DMS53 (cell line): ENCODE results near the gene FHOD3.

Source experiments
- DNase-seq: peaks from one replicate; lab custom pipeline; 2025; lab: John Stamatoyannopoulos, UW

Gene FHOD3

GRCh38 chr18:36296650-36297416 lies 680 bp upstream of the FHOD3 start:
- DNase-seq, result peak; percentile 91

DNA sequence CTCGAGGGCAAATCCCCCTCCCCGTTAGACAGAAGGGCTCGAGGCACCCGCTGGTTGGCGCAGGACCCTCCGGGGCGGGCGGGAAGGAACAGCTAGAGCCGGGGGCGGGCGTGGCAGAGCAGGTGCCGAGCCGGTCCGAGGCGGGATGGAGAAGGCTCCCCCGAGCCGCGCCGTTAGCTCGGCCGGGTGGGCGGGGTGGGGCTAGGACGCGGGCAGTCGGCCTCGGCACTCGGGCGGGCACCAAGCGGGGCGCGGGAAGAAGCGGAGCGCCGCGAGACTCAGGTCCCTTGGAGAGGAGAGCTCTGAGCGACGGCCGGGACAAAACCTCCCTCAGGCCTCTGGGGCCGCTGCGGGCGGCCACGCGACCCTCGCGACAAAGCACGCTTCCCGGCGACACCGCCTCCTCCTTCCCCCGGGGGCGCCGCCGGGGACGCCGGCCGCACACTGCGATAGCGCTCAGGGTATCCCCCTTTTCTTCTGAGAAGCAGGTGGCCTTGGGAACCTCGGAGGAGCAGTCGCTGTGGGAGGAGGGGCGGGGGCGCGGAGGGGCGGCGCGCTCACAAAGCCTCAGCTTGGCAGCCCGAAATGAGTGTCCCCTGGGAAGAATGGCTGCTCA lies 721 bp downstream of the FHOD3 start:
- peak; percentile 59 for DNase-seq

- no peak for DNase-seq
Observed at GRCh38 chr18:36299015-36299414, 1.5 kb downstream of the FHOD3 start.

DNA sequence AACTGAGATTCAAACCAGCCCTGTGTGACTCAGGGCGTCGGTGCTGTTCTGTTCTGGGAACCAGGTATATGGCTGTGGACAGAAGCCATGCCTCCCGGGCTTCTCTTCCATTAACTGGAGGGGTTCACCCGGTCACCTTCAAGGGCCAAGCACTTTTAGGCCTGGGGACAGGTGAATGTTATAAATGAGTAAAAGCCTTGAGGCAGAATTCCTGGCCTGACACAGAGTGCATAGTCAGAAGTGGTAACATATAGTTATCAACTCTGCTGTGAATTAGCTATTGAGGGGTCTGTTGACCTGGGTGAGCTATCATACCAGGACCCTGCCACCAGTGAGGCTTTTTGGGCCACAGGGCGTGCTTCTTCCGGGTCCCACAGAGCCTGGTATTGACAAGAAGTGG lies 2.7 kb downstream of the FHOD3 start:
- no peak for DNase-seq

DNA sequence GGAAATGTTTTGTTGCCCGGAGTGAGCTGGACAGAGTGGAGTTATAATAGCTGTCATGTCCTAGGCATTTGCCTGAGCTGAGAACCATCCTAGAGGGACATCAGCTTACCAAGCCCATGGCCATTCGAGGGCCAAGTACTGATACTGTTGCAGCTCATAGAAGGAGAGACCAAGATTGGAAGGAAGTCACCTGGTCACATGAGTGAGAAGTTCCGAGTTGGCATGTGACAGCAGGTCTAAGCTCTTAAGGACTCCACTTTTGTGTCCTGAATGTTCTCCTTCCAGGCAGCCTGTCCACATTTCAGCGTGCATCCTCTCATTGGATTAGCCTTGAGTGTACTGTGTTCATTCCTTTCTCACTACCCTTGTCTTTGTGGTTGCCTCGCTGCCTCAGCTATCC lies 4.4 kb downstream of the FHOD3 start:
- DNase-seq, result no peak

GRCh38 chr18:36302676-36303075 lies 5.2 kb downstream of the FHOD3 start:
- peak; percentile 41 for DNase-seq

GRCh38 chr18:36303211-36303844 lies 5.8 kb downstream of the FHOD3 start:
- DNase-seq, result no peak

- no peak for DNase-seq
Observed at GRCh38 chr18:36304723-36305122, 7.2 kb downstream of the FHOD3 start.

GRCh38 chr18:36305375-36305774 lies 7.9 kb downstream of the FHOD3 start:
- no peak for DNase-seq

DNA sequence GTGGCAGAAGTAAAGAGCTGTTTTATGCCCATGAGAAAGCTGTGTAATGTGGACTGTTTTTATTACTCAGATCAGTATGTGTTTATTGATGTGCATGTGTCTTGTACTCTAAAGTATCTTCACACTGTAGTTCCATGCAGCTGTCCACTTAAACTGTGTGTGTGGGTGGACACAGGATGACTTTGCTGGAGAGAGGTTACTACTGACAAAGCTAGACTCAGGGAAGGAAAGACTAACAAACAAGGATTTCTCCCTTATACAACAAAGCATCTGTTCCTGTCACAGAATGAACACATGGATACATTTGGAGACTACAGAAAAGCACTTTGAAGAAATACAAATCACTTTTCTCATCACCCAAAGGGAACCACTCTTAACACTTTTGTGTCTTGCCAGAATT lies 10.0 kb downstream of the FHOD3 start:
- DNase-seq, result no peak

DNA sequence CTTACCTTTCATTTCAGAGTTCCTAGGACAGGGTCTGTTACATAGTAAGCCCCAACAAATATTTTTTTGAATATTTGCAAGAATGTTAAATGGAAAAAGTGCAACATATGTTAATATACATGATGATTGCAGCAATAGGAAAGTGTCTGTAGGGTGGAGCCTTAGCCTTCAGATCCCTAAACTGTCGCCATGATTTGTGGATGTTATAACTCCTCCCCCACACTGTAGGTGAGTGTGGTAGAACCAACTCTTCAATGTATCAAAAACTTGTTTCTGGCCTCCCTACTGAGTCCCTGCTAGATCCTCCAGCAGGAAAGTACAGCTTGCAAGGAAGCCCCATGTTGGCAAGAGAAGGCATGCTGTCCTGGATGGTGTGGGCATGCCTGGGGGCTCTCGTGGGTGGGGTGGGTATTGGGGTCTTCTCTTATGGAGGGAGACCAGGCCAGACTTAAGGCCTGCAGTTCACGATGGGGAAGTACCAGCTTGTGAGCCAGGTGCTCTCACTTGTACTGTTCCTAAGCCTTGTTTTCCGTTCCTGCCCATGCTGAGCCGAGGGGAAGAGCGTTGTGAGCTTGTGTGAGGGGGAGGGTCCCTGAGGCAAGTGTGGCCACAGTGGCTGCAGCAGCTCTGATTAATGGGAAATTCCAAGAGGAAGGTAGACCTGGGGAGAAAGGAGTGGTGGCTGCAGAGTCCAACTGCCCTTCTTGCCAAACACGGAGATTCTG lies 11.4 kb downstream of the FHOD3 start:
- no peak for DNase-seq

DNA sequence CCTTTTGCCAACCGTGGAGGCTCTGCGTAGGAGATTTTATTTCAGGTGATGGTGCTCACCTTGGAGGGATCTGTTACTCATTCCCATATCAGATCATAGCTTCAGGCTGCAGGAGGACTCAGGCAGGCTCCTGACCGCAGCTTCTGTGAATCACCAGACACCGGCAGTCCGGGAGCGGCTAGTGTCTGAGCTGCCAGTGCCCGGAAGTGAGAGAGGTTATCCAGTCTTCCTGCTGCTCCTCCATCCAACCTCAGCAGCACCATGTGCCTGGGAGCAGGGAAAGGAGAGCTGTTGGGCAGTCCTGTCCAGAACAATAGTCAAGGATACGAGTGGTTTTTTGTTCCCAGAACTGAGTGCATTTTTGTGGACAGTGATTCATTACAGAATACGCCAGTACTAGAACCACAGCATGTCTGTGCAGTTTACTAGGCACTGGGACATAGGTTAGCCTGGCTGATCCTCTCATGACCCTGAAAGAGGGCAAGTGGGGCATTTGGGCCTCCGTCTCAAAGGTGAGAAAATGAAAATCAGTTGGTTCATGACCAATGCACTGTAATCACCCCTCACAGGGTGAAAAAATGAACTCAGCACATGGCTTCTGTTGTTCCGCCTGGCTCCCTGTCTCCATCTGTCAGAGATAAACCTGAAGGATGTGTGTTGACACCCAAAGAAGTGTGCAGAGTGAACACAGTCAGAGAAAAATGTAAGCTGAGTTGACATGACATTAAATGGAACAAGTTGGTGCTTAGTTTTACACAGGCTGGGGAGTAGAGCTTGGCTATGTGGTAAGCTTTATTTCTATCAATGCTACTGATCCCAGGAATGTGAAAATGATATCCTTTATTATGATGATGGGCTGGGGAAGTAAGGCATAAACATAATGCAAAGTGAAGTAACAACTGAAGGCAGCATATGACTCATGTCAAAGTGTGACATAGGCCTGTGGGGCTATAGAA lies 12.2 kb downstream of the FHOD3 start:
- no peak for DNase-seq

GRCh38 chr18:36311026-36311570 lies 13.6 kb downstream of the FHOD3 start:
- DNase-seq, result no peak

GRCh38 chr18:36312806-36313395 lies 15.4 kb downstream of the FHOD3 start:
- no peak for DNase-seq

DNA sequence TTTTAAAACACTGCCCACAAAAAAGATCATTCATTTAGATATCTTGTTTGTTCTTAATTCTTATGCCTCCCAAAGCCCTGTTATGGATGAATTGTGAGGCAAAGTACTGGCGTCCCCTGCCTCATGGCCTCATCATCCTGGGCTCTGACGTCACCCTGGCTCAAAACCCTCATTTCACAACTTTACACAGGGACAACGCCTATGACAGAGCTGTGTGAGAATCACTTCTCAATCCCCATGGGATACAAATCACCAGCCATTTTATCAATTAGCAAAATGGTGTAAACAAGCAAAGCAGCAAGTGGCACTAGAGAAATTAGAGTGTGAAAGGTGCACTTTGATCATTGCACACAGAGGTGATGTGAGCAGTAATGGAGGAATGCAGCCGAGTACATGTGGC lies 16.6 kb downstream of the FHOD3 start:
- DNase-seq, result no peak

GRCh38 chr18:36314754-36315153 lies 17.2 kb downstream of the FHOD3 start:
- DNase-seq, result no peak

DNA sequence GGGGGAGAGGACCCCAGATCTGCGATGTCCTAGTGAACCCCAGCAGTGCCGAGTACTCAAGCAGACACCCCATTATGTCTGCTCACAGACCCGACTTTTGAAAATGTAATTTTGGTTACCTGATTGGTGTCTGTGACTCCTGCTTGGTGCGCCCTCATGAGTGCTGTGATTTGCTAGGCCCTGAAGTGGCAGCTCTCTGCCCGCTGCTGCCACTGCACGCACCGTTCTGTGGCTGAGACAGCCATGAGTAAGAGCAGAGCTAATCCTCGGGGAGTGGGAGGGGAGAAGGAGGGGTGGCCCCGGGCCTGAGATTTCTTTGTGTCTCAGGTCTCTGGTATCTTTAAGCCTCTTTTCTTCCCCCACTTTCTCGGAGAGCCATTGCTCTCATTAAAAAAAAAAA lies 18.2 kb downstream of the FHOD3 start:
- no peak for DNase-seq

GRCh38 chr18:36316246-36316645 lies 18.7 kb downstream of the FHOD3 start:
- DNase-seq, result no peak

DNA sequence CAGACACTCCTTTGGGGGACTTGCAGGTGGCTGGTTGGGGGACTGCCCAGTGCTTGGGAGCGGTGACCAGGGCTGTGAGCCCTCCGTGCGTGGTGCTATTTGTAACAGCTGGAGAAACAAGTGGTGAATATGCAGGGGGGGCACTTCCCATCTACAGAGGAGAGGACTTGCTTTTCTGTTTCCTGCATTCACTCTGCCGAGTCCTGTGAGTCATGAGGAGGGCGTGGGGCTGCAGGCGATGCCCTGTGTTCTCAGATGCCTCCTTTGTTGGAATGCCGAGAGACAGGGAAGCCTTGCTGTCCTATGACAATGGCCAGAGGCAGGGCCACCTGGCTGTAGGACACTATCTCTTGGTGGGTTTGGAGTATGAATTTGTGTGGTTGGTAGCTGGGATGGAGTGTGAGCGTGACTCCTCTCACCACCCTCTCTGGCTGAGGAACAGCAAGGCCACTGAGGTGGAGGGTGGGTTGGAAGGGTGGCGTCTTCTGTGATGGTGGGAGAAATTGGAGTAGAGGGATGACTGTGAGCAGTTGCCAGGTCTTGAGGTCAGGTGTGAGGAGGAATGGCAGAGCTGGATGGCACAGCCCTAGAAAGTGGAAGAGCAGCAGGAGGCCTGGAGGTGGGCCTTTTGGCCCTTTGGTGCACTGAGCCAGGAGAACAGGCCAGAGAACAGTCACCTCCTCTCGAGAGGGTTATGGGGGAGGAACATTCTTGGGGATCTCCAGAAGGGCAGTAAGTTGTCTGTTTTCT lies 24.3 kb downstream of the FHOD3 start:
- DNase-seq, result no peak

DNA sequence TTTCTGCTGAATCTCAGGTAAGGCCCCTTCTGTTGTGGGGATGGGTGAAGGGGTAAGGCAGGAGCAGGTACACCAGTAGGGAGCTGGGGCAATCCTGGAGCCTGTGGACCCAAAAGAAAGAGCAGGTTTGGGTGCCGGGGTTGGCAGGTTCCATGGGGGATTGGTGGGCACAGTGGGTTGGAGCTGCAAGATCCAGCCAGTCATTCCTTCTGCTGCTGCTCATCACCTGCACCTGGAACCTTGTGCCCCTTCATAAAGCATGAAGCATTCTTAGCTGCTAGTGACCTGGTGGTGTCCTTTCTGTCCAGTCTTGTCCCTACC lies 24.9 kb downstream of the FHOD3 start:
- no peak for DNase-seq
